Immature natural killer cell (primary cell): ENCODE data around the gene DCLK1. TPM values are rescaled to one million over a fixed set of nuclear protein-coding genes. Genes with fewer than 3 reads are reported as not detected.

Experiments used
- DNase-seq, 3 donors: peaks; one replicate each; pipeline ENCODE4 v3.0.0; 2022; ENCODE audit warnings: mixed read lengths in 1 of 3
- H3K27ac Mint-ChIP-seq, 6 donors: one replicate each; pipeline ENCODE4 v1.8.0; 2020; ENCODE audit warnings: mixed read lengths in 6 of 6, mild to moderate bottlenecking in 5 of 6, inconsistent platforms in 4 of 6, moderate library complexity in 3 of 6
- H3K27me3 Mint-ChIP-seq, 3 donors: one replicate each; pipeline ENCODE4 v1.8.0; 2020 to 2021; ENCODE audit warnings: low read depth in 3 of 3, mild to moderate bottlenecking in 3 of 3, mixed read lengths in 3 of 3, moderate library complexity in 3 of 3, inconsistent platforms in 1 of 3
- H3K36me3 Mint-ChIP-seq, 3 donors: one replicate each; pipeline ENCODE4 v1.8.0; 2020; ENCODE audit warnings: mixed read lengths in 3 of 3, inconsistent platforms in 2 of 3, mild to moderate bottlenecking in 2 of 3
- H3K4me1 Mint-ChIP-seq, 2 donors: one replicate each; pipeline ENCODE4 v1.8.0; 2020; ENCODE audit warnings: inconsistent platforms in 2 of 2, mild to moderate bottlenecking in 2 of 2, mixed read lengths in 2 of 2, moderate library complexity in 1 of 2
- H3K4me3 Mint-ChIP-seq, 5 donors: one replicate each; pipeline ENCODE4 v1.8.0; 2020; ENCODE audit warnings: mild to moderate bottlenecking in 5 of 5, mixed read lengths in 5 of 5, inconsistent platforms in 3 of 5, moderate library complexity in 3 of 5
- H3K9me3 Mint-ChIP-seq, 6 donors: one replicate each; pipeline ENCODE4 v1.8.0; 2020; ENCODE audit warnings: mild to moderate bottlenecking in 6 of 6, mixed read lengths in 6 of 6, inconsistent platforms in 4 of 6, moderate library complexity in 3 of 6
- polyA plus RNA-seq, 3 donors: library from polyadenylated mRNA; unstranded; fragments of 300-500 nt; fragmentation: Illumina TruSeq; gene quantifications; one replicate each; pipeline ENCODE4 v1.2.3, GENCODE V29; 2021

Gene DCLK1
- polyA plus RNA-seq, 3 donors from 2014 or later, result not detected

- Mint-ChIP-seq H3K27ac (no peak overlapping the region), H3K36me3 (no peaks in the 10 kb centered on the region), H3K9me3 (peaks cover 0 to 9% (median 6%) of the 10 kb centered on the region in 6 donors), H3K27me3 (peaks cover 0 to 2% (median 0%) of the 10 kb centered on the region in 3 donors), H3K4me3 (no peak overlapping the region), H3K4me1 (no peaks in the 10 kb centered on the region)
- no peak for DNase-seq
Observed at GRCh38 chr13:35848336-35849255, 282.6 kb downstream of the DCLK1 start.

DNA sequence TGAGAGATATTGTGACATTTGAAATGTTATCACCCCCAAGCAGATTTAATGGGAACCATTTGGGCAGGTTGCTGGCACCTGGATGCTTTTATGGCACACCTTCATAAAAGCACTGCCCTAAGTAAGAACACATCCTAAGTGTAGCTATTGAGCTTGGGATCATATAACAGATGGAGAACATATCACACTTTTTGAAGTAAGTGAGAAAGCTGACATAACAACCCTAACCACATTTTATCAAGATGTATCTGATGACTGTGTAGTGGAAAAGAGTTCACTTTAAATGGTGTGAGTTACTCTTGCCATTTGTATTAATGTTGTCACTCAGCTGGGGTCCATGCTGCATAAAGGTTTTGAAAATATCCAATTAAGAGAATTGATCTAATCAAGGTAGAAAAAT, 287.9 kb downstream of the DCLK1 start:
- no peak for DNase-seq
- Mint-ChIP-seq H3K4me1 (no peaks in the 10 kb centered on the region), H3K9me3 (peaks cover 0 to 6% (median 1%) of the 10 kb centered on the region in 6 donors), H3K4me3 (no peak overlapping the region), H3K36me3 (no peaks in the 10 kb centered on the region), H3K27me3 (no peaks in the 10 kb centered on the region), H3K27ac (no peak overlapping the region)

DNA sequence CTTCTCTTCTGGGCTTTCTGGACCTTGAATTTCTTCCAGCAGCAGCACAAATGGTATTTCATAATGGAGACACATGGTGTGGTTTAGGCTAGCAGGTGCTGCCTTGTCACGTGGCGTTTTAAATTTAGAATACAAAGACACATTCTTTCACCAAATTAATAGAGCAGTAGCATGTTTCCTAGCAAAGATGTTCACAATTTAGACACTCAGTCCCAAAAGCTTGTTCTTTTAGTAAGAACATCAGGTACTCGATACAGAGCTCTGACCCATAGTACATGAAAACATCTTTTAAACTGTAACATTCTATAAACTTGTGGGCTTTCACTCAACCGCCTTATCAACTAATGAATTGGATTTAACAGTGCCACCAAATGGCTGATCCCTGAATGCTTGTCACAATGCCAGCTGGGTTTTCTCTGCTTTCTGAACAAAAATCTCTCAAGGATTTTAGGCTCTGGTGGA, 290.1 kb downstream of the DCLK1 start:
- no peak for DNase-seq
- H3K36me3 Mint-ChIP-seq, result no peaks in the 10 kb centered on the region
- no peak overlapping the region for H3K4me3 Mint-ChIP-seq

GRCh38 chr13:35839806-35840205, 291.4 kb downstream of the DCLK1 start:
- peaks cover 0 to 7% (median 3%) of the 10 kb centered on the region in 6 donors for H3K9me3 Mint-ChIP-seq
- no peaks in the 10 kb centered on the region for H3K36me3 Mint-ChIP-seq
- no peak for DNase-seq
- no peak overlapping the region for H3K4me3 Mint-ChIP-seq
- H3K27ac Mint-ChIP-seq, result no peak overlapping the region
- H3K4me1 Mint-ChIP-seq, result no peaks in the 10 kb centered on the region
- H3K27me3 Mint-ChIP-seq, result no peaks in the 10 kb centered on the region

More for the DNA sequence above, 290.1 kb downstream of the DCLK1 start:
- no peaks in the 10 kb centered on the region for H3K27me3 Mint-ChIP-seq
- H3K9me3 Mint-ChIP-seq, result peaks cover 0 to 6% (median 2%) of the 10 kb centered on the region in 6 donors
- no peak overlapping the region for H3K27ac Mint-ChIP-seq
- H3K4me1 Mint-ChIP-seq, result no peaks in the 10 kb centered on the region

- H3K9me3 Mint-ChIP-seq, result peaks cover 0 to 7% (median 3%) of the 10 kb centered on the region in 6 donors
- no peak overlapping the region for H3K4me3 Mint-ChIP-seq
- DNase-seq, result no peak
- no peak overlapping the region for H3K27ac Mint-ChIP-seq
- no peaks in the 10 kb centered on the region for H3K27me3 Mint-ChIP-seq
- H3K4me1 Mint-ChIP-seq, result no peaks in the 10 kb centered on the region
- no peaks in the 10 kb centered on the region for H3K36me3 Mint-ChIP-seq
Observed at GRCh38 chr13:35838356-35838755, 292.8 kb downstream of the DCLK1 start.

DNA sequence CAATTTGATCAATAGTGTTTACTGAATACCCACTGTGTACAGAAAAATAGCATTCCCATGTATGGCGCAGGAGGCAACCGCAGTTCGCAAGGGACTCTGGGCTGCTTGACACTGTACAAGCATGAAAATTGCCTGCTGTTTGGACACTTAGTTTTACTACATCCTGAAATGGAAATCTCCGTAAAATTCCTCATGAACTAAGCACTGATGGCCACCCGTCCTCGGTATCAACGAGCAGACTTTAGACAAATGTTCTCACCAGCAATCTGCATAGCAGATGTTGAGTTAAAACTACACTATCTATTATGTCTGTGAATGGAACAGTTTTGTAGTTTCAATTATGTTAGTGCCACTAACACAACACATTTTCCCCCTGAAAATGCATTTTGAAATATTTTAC, 294.7 kb downstream of the DCLK1 start:
- H3K9me3 Mint-ChIP-seq, result peaks cover 0 to 7% (median 3%) of the 10 kb centered on the region in 6 donors
- H3K4me3 Mint-ChIP-seq, result no peak overlapping the region

DNA sequence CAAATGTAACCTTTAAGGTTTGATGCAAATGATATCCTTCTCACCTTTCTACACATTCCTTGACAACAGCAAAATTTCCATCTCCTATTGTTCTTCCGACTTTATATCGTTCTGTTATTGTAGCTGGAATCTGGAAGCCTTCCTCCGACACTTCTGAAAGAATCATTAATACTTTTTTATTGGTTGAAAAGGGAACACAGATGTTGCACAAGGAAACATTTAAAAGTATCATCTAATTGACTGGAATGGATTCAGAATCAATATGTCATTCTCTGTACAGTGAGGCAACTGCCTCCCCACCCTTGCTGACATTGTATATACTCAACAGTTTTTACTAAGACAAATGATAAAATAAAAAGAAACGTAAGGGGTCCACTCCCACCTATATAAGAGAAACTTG, 295.2 kb downstream of the DCLK1 start:
- no peaks in the 10 kb centered on the region for H3K36me3 Mint-ChIP-seq
- H3K4me3 Mint-ChIP-seq, result no peak overlapping the region
- H3K27me3 Mint-ChIP-seq, result peaks cover 0 to 2% (median 0%) of the 10 kb centered on the region in 3 donors
- no peaks in the 10 kb centered on the region for H3K4me1 Mint-ChIP-seq
- H3K9me3 Mint-ChIP-seq, result peaks cover 0 to 7% (median 3%) of the 10 kb centered on the region in 6 donors
- DNase-seq, result no peak
- H3K27ac Mint-ChIP-seq, result no peak overlapping the region

More for the DNA sequence above, 294.7 kb downstream of the DCLK1 start:
- H3K27me3 Mint-ChIP-seq, result peaks cover 0 to 2% (median 0%) of the 10 kb centered on the region in 3 donors
- H3K27ac Mint-ChIP-seq, result no peak overlapping the region
- DNase-seq, result no peak
- no peaks in the 10 kb centered on the region for H3K4me1 Mint-ChIP-seq
- H3K36me3 Mint-ChIP-seq, result no peaks in the 10 kb centered on the region

DNA sequence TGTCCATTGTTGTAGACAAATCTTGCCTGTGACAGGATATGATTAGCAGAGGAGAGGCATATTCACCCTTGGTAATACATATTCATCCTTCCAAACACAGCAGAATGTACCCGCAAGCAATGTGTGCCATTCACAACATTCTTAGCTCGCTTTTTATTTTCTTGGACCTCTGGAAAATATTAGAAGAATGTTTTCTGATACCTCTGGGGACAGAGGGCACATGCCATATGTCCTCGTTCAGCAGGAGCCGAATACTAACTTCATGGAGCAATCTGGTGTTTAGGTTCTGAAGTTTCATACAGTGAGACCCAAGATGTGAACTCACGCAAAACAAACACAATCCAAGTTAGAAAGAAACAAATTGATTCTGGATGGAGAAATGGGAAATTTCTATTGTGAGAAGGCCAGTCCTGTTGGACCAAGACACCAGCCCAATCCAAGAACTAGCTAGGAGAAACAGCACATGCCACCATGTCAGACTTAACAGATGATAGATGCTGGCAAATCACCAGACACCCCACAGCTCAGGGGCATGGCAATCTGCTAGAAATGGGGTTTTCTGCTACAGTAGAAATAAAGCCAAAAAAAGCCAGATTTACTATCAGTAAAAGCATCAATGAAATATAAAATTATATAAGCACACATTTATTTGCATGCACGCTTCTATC, 297.4 kb downstream of the DCLK1 start:
- no peak for DNase-seq
- H3K4me3 Mint-ChIP-seq, result no peak overlapping the region
- H3K36me3 Mint-ChIP-seq, result no peaks in the 10 kb centered on the region
- H3K27me3 Mint-ChIP-seq, result peaks cover 0 to 2% (median 0%) of the 10 kb centered on the region in 3 donors
- peaks cover 0 to 7% (median under 1%) of the 10 kb centered on the region in 6 donors for H3K9me3 Mint-ChIP-seq
- no peaks in the 10 kb centered on the region for H3K4me1 Mint-ChIP-seq
- no peak overlapping the region for H3K27ac Mint-ChIP-seq

DNA sequence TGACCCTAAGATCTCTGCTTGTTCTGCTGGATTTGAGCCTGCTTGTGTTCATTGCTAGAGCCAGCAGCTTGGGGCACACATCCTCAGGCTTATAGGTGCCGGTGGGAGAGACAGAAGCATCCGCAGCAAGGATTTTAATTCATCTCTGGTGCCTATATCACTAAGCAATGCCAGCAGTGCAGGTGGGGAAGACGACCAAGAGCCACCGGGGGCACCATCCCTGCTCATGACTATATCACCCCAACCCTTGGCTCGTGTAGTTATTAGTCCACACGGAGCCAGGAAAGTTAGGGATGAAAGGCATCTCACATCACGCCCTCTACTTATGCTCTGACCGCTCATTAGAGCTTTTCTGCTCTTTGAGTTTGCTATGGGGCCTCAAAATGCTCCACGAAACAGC, 298.2 kb downstream of the DCLK1 start:
- H3K36me3 Mint-ChIP-seq, result no peaks in the 10 kb centered on the region
- H3K27ac Mint-ChIP-seq, result no peak overlapping the region
- no peak overlapping the region for H3K4me3 Mint-ChIP-seq
- H3K9me3 Mint-ChIP-seq, result peaks cover 0 to 9% (median under 1%) of the 10 kb centered on the region in 6 donors
- no peak for DNase-seq
- peaks cover 0 to 2% (median 0%) of the 10 kb centered on the region in 3 donors for H3K27me3 Mint-ChIP-seq
- no peaks in the 10 kb centered on the region for H3K4me1 Mint-ChIP-seq

DNA sequence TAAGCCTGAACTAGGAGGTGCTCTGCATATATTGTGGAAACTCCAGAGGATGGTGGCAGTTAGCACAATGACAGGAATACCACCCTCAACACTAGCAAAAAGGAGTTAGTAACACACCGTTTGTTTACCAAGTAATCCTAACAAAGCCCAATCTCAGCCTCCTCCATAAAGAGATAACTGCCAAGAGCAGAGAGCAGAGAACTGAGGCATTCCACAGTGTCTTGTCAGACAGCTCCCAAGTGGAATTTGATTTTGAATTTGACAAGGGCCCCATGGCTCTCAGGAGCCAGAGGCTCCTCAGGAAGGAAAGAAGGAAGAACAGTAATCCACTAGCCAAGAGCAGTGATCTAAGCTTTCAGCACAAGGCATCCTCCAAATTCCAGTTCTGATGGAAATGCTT, 298.6 kb downstream of the DCLK1 start:
- H3K27ac Mint-ChIP-seq, result no peak overlapping the region
- no peak overlapping the region for H3K4me3 Mint-ChIP-seq
- no peaks in the 10 kb centered on the region for H3K36me3 Mint-ChIP-seq
- peaks cover 0 to 2% (median 0%) of the 10 kb centered on the region in 3 donors for H3K27me3 Mint-ChIP-seq
- H3K9me3 Mint-ChIP-seq, result peaks cover 0 to 9% (median under 1%) of the 10 kb centered on the region in 6 donors
- no peak for DNase-seq
- no peaks in the 10 kb centered on the region for H3K4me1 Mint-ChIP-seq

DNA sequence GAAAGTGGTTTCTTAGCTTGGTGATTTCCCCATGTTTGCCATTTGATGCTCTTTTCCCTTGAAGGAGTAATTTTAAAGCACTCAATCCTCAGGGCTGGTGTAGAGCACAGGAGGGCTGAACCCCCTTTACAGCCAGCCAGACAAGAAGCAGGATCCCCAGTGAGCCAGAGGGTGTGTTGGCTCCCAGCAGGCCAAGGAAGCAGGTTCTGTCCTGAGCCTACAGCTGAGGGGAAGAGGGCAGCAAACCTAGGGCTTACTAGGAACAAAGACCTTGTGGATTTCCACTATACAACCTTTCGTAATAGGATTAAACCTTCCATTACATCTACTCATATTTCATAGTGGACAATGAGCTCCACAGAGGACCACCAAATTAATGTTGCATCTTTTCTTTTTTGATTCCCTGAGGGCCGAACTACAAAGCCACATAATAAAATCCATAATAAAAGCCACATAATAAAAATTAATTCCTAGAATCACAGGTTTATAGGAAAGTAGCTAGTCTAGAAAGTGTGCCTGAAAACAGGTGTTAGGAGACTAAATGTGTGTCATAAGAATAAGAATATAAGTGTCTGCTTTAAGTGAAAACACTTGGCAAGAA, 300.2 kb downstream of the DCLK1 start:
- H3K27ac Mint-ChIP-seq, result no peak overlapping the region
- peaks cover 0 to 2% (median 2%) of the 10 kb centered on the region in 3 donors for H3K27me3 Mint-ChIP-seq

GRCh38 chr13:35826626-35827254, 304.4 kb downstream of the DCLK1 start:
- H3K9me3 Mint-ChIP-seq, result peaks cover 0 to 6% (median 1%) of the 10 kb centered on the region in 6 donors
- H3K4me3 Mint-ChIP-seq, result no peak overlapping the region
- H3K36me3 Mint-ChIP-seq, result no peaks in the 10 kb centered on the region
- peaks cover 0 to 2% (median 0%) of the 10 kb centered on the region in 3 donors for H3K27me3 Mint-ChIP-seq
- no peaks in the 10 kb centered on the region for H3K4me1 Mint-ChIP-seq
- no peak for DNase-seq
- H3K27ac Mint-ChIP-seq, result no peak overlapping the region

More for the DNA sequence above, 300.2 kb downstream of the DCLK1 start:
- DNase-seq, result no peak
- no peaks in the 10 kb centered on the region for H3K4me1 Mint-ChIP-seq
- peaks cover 0 to 5% (median 1%) of the 10 kb centered on the region in 6 donors for H3K9me3 Mint-ChIP-seq
- no peak overlapping the region for H3K4me3 Mint-ChIP-seq
- no peaks in the 10 kb centered on the region for H3K36me3 Mint-ChIP-seq

DNA sequence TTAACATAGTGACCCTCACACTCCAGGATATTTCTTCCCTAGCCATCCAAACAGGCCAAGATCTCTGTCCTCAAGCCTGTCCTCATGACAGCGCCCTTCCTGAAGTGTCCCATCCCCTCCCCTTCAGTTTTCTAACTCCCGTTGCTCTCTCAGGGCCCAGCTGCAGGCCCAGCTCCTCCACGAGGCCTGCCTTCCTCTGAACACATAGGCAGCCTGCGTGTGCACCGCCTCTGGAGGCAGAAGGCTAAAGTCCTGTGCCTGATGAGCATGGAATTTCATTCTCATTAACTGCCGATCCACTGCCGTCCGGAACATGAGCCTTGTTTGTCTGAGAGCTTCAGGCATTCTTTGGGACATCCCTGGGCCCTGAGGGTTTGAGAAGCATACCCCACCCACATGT, 306.4 kb downstream of the DCLK1 start:
- Mint-ChIP-seq H3K9me3 (peaks cover 0 to 6% (median under 1%) of the 10 kb centered on the region in 6 donors), H3K4me3 (no peak overlapping the region), H3K4me1 (no peaks in the 10 kb centered on the region), H3K36me3 (no peaks in the 10 kb centered on the region), H3K27me3 (peaks cover 0 to 2% (median 0%) of the 10 kb centered on the region in 3 donors), H3K27ac (no peak overlapping the region)
- DNase-seq, result no peak
